Measurements from ENCODE around the gene ZNF469.

The ZNF469 gene

DNA sequence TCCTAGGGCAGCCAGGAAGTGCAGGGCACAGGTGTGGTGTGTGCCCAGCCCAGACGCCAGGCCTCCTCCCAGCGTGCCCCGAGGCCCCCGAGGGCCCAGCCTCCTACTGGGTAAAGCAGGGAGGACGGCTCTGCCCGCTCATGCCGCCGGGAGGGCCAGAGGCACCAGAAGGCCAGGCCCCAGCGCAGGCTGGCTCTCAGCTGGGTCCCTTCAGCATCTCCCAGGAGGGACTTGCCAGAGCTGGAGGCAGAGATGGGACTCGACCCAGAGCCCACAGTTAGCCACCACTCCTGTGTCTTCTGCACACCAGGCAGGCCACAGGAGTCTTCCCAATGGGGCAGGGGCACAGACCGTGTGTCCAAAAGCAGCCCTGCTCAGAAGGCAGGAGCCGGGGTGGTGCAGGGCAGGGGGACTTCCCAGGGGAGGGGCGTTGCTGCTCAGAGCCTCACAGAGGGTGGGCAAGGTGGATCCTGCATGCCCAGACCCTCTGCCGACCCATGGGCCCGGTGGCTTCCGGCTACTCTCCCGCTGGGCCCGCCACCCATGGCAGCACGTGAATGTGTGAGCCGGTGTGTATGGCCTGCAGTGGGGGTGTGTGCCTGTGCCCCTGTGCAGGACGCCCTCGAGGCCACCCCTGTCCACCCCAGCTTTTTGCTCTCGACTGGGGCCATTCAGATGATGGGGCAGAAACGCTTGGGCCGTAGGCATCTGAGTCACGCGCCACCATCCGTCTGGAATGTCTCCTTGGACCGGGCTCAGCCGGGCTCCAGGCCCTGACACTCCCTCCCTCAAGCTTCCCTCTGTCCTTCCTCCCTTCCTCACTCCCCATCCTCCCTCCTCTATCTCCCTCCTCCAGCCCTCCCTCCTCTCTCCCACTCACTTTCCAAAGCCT, 5.7 kb upstream of the ZNF469 start:
- TF ChIP-seq, protein P1, sequence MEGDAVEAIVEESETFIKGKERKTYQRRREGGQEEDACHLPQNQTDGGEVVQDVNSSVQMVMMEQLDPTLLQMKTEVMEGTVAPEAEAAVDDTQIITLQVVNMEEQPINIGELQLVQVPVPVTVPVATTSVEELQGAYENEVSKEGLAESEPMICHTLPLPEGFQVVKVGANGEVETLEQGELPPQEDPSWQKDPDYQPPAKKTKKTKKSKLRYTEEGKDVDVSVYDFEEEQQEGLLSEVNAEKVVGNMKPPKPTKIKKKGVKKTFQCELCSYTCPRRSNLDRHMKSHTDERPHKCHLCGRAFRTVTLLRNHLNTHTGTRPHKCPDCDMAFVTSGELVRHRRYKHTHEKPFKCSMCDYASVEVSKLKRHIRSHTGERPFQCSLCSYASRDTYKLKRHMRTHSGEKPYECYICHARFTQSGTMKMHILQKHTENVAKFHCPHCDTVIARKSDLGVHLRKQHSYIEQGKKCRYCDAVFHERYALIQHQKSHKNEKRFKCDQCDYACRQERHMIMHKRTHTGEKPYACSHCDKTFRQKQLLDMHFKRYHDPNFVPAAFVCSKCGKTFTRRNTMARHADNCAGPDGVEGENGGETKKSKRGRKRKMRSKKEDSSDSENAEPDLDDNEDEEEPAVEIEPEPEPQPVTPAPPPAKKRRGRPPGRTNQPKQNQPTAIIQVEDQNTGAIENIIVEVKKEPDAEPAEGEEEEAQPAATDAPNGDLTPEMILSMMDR (IDR thresholded peaks at IDR 0.05; ENCODE audit: low read depth, low read length): no peak
- H3K4me3 ChIP-seq (ENCODE audit: low read depth, low read length): no peak overlapping the region

DNA sequence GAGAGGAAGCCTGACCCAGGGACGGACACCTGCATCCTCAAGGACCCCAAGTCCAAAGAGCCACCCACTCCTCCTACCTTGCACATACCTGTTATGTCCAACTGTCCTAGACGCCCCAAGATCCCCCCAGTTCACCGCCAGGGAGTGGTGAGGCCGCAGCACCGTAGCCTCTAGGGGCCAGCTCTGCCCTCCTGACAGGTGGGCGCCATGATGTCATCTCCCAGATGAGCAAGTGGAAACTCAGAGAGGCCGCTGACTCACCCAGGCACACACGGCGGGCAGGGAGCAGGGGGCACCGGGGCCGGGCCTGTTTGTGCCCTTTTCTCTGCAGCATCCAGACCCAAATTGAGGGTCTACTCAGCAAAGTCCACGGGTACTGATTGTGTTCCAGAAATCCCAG, 4.8 kb upstream of the ZNF469 start:
- TF ChIP-seq, protein P1 (IDR thresholded peaks at IDR 0.05; ENCODE audit: low read depth, low read length): no peak
- no peak overlapping the region for H3K4me3 ChIP-seq (ENCODE audit: low read depth, low read length)

- no peak overlapping the region for H3K4me3 ChIP-seq (ENCODE audit: low read depth, low read length)
- TF ChIP-seq, protein P1 (IDR thresholded peaks at IDR 0.05; ENCODE audit: low read depth, low read length): no peak
These were observed 4.4 kb upstream of the ZNF469 start for GRCh38 chr16:88378401-88378800.

GRCh38 chr16:88378836-88379693, 3.7 kb upstream of the ZNF469 start:
- no peak overlapping the region for H3K4me3 ChIP-seq (ENCODE audit: low read depth, low read length)
- TF ChIP-seq, protein P1 (IDR thresholded peaks at IDR 0.05; ENCODE audit: low read depth, low read length): no peak

GRCh38 chr16:88379694-88380040, 3.1 kb upstream of the ZNF469 start:
- H3K4me3 ChIP-seq (ENCODE audit: low read depth, low read length): no peak overlapping the region
- TF ChIP-seq, protein P1 (IDR thresholded peaks at IDR 0.05; ENCODE audit: low read depth, low read length): no peak

- no peak overlapping the region for H3K4me3 ChIP-seq (ENCODE audit: low read depth, low read length)
- TF ChIP-seq, protein P1 (IDR thresholded peaks at IDR 0.05; ENCODE audit: low read depth, low read length): no peak
These were observed 2.7 kb upstream of the ZNF469 start for GRCh38 chr16:88380099-88380498.

DNA sequence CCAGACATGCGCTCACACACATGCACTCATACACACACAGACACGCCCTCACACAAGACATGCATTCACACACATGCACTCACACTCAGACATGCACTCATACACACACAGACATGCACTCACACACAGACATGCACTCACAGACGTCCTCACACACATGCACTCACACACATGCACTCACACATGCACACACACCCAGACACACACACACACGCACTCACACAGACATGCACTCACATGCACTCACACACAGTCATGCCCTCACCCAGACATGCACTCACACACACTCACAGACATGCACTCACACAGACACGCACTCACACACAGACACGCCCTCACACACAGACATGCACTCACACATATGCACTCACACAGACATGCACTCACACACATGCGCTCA, 2.1 kb upstream of the ZNF469 start:
- TF ChIP-seq, protein P1 (IDR thresholded peaks at IDR 0.05; ENCODE audit: low read depth, low read length): no peak
- H3K4me3 ChIP-seq (ENCODE audit: low read depth, low read length): no peak overlapping the region
